Ammon's horn (tissue), 1 donor: ENCODE data around the gene PCK2.

Experiments used
- DNase-seq: peaks from one replicate; pipeline ENCODE4 v3.0.0-alpha.2; 2016; ENCODE audit warnings: low spot score

Gene PCK2

DNA sequence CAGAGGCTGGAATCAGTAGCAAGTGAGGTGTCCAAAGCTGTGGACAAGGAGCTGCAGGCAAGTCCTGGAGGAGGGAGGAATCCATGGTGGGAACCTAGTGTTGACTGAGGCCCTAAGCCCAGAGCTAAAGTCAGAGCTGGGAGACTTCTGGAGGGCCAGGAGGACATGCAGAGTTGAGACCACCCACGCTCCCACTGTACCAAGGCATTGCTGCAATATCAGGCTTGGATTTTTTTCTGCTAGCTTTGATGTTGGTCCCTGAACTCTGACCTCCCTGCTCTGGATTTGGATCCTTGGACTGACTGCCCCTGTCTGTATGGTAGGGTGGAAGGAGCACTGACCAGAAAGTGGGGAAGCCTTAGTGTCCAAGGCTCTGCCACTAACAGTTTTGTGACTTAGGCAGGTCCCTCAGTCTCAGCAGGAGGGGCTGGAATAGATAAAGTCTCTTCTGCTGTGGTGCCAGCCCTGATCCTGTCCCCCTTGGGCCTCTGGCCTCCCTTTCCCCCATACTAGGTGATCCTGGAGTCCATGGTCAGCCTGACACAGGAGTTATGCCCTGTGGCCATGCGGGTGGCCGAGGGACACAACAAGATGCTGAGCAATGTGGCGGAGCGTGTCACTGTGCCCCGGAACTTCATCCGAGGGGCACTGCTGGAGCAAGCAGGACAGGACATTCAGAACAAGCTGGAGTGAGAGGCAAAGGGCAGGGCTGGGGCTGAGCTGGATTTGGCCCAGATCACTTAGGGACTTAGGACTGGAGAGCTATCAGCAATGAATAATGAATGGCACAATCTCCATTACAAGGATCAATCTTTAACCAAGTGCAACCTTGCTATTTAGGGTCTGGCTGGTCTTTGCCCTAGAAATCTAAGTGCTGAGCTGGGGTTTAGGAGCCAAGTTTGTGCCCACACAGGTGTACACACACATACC, 32.9 kb upstream of the PCK2 start:
- DNase-seq: no peak

DNA sequence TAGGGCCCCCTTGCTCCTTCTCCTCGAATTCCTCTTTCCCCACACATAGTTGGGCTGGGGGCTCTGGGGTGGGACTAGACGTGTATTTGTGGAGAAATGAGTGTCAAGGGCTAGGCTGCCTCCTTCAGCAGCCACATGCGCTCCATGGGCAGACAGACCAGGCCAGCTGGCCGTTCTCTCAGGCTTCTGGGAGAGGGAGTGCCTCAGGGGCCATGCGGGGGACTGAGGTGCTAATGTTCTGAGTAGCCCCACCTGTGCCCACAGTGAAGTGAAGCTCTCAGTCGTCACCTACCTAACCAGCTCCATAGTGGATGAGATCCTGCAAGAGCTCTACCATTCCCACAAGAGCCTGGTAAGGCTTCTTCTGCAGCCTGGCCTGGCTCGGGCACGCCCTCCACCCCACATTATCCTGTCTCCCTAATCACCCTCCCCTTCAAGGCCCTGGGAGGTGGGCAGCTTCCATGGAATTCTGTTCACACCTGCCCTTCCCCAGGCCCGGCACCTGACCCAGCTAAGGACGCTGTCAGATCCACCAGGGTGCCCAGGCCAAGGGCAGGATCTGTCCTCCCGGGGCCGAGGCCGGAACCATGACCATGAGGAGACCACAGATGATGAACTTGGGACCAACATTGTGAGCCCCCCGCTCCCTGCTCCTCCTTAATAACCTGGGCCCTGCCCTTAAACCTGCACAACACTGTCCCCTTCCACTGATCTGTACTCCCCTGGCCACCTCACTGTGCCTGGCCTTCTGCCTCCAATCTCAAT, 31.7 kb upstream of the PCK2 start:
- DNase-seq: no peak

DNA sequence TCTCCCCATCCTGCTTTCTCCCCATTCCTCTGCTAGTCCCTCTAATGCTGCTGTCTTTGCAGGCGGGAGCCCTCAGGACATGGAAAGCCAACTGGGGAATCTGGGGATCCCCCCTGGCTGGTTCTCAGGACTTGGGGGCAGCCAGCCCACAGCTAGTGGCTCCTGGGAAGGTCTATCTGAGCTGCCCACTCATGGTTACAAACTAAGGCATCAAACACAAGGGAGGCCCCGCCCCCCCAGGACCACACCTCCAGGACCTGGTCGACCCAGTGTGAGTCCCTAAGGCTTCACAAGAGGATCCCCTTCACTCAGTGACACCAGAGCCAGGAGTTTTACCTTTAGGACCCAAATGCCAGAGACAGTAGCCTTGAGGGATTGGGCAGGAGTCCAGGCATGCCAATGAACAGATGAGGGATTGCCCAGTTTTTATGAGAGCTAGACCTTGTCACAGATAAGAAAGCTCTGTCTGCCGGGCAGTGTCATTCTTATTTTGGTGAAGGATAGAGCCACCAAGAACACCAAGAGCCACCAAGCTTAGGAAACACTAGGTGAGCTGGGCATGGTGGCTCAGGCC, 30.8 kb upstream of the PCK2 start:
- no peak for DNase-seq

DNA sequence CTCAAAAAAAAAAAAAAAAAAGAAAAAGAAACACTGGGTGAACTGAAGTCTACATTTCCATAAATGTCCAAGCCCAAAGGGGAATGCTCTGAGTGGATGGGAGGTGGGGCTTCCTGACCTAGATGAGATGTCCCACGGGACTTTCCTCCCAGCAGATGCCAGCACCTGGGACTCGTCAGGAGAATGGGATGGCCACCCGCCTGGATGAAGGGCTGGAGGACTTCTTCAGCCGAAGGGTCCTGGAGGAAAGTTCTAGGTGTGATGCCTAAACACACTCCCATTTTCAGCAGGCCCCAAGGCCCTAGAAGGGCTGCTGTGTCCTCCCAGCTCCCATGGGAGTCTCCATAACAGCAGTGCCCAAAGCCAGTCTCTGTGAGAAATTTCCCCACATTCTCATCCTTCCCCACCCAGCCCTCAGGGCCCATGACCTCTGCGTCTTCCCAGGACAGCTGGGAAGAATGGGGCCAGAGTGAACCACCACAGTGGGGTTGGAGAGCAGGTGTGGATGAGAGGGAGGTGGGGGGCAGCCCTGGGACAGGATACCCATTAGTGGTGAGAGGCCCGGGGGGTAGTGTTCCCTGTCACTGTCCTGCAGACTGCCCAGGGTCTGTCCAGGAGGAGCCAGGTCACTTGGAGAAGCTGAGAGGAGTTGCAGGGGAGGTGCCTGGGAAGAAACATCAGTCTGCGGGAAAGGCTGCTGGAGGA, 29.9 kb upstream of the PCK2 start:
- DNase-seq: no peak

DNA sequence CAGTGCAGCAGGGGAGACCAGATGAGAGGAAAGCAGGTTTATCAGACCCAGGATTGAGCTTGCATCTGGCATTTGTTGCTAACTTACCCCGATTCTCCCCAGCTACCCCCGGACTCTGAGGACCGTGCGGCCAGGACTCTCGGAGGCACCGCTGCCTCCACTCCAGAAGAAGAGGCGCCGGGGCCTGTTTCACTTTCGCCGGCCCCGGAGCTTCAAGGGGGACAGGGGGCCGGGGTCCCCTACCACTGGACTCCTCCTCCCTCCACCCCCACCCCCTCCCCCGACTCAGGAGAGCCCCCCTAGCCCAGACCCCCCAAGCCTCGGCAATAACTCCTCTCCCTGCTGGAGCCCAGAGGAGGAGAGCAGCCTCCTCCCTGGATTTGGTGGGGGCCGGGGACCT, 29.3 kb upstream of the PCK2 start:
- no peak for DNase-seq

DNA sequence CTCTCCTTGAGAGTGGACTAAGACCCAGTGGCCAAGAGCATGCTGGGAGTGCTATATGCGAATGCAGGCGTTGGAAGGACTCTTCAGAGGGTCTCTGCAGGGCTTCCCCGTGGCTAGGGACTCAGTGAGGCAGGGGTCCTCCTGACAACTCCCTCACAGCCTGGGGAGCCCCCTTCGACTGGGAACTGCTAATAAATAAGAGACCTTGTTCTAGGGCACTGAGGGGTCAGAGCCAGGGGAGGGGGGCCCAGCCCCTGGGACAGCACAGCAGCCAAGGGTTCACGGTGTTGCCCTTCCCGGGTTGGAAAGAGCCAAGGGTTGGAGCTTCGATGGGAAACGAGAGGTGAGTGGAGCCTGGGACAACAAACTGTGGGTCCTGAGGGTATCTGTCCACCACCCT, 28.7 kb upstream of the PCK2 start:
- DNase-seq: no peak

DNA sequence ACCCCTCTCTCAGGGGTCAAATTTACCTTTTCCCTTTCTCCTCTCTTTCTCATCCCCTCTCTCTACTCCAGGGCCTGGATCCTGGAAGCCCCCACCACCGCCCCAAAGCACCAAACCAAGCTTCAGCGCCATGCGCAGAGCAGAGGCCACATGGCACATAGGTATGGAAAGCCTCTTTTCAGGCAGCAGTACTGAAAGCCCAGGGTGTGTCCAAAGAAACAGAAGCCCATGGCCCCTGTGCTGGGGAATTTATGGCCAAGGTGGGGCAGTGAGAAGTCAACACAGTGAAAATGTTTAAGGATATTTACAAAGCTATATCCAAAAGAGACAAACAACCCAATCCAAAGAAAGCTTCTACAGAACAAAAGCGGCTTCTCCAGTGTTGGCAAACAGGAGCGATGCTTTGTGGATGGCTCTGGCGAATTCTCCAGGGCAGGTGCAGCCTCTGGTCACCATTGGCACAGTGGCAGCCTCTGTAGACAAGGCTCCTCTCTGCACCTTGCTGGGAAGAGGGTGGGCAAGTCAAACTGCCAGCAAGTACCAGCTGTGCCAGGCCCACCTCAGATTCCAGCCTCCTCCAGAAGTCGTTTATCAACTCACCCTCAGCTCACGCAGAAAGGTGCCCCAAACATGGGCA, 27.5 kb upstream of the PCK2 start:
- DNase-seq: no peak

DNA sequence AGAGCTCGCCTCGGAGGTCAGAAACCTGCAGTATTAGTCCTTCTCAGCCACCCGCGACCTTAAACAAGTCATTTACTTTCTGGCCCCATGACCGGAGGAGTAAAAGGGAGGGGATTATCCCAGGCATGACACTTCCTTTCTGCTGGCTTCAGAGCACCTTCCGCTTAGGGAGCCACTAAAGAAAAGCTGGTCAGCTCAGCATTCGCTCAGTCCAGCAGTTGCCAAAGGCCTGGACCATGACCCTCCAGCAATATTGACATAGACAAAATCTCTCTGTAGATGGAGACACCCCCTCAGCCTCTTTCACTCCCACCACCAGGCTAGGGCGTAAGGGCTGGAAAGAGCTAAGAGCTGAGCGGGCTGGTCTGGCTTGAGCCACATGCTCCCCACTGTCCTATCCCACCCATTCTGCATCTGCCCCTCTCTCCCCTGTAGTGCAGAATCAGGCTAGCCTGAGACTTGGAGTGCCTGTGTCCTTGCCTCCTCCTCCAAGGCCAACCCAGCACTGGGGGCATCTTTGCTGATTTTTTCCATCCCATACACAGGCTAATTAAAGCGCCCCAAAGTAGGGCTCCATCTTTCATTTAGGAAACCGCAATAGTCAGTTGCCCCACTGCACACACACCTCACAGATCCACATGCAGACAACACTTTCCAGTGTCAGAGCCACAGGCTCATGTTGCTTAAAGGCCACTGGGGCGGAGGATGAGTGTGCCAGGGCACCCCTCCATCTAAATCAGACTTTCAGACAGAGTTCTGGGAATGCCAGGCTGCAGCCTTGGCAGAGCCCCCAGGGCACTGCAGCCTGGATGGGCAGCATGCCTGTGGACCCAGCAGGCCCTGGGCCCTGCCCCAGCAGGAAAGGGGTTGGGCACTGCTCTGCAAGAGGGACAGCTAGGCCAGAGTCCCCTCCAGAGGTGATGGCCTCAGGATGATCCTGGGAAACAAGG, 26.7 kb upstream of the PCK2 start:
- DNase-seq: peak; percentile 61

DNA sequence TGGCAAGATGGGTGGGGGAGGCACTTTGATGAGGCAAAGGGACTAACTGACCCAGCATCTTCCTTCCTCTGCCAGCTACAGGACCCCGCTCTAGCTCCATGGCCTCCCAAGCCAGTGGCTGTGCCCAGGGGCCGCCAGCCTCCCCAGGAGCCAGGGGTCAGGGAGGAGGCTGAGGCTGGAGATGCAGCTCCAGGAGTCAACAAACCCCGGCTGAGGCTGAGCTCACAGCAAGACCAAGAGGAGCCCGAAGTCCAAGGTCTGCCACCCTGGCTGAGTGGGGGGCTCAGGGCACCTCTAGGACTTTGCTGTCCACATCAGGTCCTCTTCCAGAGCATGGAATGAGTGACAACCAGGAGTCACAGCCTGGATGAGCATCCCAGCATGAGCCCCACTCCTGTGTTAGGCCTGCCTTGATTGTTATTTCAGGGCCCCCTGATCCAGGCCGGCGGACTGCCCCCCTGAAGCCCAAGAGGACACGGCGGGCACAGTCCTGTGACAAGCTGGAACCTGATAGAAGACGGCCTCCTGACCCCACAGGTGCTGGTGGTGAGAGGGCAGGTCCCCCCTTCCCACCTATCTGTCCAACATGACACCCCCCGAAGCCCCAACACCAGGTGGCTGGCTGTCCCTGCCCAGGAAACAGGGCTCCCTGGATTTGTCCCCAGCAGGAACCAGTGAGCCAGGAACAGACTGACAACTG, 25.2 kb upstream of the PCK2 start:
- no peak for DNase-seq

DNA sequence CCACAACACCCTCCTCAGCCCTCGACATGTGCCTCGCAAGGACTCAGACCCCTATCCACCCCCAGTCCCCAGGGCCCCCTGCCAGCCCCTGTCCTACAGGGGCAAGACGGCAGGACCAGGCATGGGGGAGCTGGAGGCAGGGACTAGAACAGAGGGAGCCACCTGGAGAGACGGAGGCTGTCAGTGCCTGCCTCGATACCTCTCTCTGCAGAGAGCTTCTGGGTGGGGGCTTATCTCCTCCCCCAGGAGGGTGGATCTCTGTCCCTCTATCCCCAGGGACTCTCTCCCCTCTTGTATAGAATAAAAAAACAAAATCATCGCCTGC, 24.7 kb upstream of the PCK2 start:
- DNase-seq: no peak

DNA sequence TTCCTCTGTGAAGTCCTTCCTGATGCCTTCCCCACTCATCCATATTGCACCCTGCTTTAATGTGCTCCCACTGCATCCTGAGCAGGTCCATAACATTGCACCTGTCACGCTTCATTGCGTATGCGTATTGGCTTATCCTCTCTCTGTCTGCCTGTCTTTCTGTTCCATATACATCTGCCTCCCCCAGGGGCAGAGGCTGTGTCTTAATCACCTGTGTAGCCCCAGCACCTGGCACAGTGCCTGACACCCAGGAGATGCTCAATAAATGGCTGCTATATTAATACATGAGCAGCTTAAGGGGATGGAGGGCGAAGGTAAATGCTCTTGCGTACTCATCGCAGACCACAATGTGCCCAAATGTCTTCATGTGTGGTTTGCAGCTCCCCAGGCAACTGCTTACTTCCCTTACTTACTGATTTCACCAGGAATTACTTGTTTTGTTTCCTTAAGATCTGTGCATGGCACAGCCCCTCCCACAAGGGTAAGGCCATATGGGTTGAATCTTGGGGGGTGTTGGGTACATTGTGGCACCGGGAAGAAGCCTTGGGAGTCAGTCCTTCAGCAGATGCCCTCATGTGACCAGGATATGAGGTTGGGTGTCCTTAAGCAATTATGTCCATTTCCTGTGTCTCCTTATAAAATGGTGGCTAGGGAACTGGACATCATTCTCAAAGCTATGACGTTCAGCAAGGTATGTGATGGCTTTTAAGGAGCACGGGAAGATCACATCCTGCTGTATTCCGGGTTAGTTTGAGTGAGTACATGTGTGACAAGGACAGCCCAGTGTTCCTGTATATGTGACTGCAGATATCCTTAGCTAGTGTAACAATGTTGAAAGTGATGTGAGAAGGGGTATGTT, 23.6 kb upstream of the PCK2 start:
- no peak for DNase-seq

DNA sequence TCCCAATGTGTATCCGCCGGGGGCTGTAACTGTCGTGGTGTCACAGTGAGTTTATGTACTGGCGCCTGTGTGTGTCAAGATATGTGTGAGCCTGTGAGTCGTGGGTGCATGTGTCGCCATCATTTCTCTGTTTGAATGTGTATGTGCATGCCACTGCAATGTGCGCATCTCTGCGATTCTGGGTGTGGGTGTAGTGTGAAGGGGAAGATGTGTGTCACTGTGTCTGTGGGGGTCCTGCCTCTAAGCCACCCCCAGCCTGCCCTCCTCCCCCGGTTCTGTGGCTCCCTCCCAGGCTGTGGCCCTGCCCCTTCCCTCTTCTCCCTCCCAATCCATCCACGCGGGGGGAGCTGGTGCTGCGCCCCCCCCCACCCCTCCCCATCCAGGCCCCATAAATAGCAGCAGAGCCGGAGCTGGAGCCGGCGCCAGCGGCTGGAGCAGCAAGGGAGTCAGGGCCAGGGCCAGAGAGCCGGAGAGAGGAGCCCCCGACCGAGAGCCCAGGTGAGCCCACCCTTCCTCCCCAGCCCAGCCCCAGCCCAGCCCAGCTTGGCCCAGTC, 22.9 kb upstream of the PCK2 start, which contains the start of gene CPNE6:
Gene CPNE6, plus strand, starts transcription at position 419 of the 554 bp plus-strand sequence. CDS start 1,375 bp downstream, outside the sequence.
- peak; percentile 62 for DNase-seq

DNA sequence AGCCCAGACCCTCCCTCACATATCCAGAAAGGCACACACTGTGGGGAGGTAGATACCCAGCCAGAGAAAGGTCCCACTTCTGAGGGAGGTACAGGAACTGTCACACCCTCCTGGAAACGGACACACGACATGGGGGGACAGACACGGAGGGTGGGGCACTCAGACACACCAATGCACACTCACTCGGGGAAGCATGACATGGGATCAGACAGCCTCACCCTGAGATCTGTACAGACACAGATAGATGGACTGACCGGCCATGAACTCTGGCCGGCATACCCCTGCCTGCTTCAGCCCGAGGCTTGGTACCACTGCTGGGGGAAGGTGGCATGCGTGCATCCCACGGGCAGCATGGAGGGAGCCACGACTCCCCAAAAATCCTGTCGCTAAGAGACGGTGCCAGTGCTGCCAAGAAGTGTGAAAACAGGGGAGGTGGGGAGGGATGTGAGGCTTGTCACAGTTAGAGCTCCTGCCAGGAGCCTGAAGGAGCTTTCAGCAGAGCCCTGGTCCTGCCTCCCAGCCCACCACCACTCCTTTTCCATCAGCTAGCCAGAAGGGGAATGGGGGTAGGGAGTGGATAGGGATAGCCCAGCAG, 22.2 kb upstream of the PCK2 start:
- peak; percentile 70 for DNase-seq

DNA sequence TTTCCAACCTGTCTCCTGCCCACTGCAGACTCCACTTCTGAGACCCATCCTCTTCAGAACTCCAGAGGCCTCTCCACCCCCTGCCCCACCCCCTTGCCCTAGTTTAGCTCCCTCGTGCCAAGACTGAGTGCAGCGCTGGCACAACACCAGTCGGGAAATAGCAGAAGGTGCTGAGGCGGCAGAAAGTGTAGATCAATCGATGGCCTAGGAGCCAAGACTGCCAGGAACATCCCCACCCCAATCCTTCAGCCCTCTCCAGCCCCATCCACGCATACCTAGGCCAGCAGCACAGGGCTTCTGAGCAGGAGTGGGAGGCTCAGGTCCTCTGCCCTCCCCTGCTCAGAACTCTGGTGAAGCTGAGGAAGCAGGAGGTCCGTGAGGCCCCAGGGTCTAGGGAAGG, 21.7 kb upstream of the PCK2 start:
- peak; percentile 54 for DNase-seq

DNA sequence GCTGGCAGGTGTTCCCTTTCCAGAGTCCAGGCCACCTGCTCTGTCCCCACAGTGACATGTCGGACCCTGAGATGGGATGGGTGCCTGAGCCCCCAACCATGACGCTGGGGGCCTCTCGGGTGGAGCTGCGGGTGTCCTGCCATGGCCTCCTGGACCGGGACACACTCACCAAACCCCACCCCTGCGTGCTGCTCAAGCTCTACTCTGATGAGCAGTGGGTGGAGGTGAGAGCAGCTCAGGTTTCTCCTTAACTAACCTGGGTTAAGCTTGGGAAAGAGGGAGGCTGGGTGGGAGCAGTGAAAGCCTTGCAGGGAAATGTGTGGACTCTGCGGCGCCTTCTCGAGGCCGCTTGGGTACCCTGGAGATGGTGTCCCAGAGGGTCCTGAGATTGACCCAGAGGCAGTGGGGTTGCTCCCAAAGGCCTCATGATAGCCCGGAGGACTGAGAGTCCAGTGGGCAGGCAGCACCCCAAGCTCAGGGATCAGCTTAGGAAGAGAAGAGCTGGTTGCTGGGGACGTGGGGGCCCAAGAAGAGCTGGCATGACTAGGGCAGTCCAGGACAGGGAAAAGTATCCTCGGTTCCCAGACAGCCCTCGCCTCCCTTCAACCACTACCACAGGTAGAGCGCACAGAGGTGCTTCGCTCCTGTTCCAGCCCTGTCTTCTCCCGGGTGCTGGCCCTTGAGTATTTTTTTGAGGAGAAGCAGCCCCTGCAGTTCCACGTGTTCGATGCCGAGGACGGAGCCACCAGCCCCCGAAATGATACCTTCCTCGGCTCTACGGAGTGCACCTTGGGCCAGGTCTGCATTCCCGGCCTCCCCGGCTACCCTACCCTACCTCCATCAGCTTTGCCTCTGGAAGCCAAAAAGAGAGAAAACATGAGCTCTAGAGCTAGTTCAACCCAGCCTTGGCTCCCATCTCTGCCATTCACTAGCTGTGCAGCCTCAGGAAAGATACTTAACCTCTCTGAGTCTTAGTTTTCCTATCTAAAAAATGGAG, 20.9 kb upstream of the PCK2 start:
- DNase-seq: no peak

DNA sequence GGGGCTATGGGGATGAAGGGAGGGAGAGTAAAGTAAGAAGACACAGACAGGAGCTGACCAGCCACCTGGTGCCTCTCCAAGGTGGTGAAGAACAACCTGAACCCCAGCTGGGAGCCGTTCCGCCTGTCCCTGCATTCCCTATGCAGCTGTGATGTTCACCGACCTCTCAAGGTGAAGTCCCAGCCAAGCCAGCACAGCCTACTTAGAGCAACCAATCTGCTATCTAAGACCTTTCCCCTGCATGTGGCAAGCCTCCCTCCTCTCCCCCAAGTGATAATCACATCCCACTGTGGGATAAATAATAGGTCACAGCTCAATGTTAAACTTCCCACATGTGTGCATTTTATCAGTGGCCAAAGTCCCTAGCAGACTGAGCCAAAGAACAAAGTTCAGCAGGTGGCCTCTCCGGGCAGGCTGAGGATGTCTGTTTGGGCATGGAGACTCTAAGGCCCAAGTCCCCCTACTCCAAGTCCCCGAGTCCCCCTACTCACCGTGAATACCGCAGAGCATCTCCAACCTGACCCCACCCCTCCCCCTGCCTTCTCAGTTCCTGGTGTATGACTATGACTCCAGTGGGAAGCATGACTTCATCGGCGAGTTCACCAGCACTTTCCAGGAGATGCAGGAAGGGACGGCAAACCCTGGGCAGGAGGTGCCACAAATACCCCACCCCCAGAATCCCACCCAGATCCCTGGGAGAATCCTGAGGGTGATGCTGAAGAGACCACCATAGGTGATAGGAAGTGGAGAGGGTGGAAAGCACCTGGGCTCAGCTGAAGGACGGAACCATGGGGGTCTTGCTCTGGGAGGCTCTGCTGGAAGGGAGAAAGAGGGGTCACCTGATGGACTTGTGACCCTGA, 19.3 kb upstream of the PCK2 start:
- no peak for DNase-seq
